GM21529 (cell line): Measurements from ENCODE around the gene PCNX2.

ENCODE experiments used
- ATAC-seq: cut with Tn5 transposase; IDR thresholded peaks from one replicate; pipeline ENCODE4 v1.9.1; 2021; ENCODE audit not compliant: unreplicated experiment

PCNX2 gene

GRCh38 chr1:233079574-233079973, 216.0 kb downstream of the PCNX2 start:
- no peak for ATAC-seq

DNA sequence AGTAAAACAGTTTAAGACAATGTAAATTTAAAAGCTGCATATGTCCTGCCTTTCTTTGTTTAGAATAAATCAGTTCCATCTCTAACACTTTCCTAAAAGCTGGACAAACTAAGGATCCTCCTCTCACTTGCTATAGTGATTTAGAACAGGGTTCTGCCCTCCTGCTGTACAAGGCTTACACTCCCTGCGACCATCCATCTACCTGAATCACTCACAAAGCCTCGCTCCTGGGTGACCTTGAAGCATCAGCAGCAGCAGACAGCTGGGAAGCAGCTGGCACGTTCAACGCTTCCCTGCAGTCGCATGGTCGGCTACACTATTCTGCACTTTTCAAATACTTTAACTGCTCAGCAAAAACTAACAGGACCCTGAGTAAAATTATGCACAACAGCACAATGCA, 217.1 kb downstream of the PCNX2 start:
- ATAC-seq, result no peak

GRCh38 chr1:233075915-233076295, 219.6 kb downstream of the PCNX2 start:
- no peak for ATAC-seq

- ATAC-seq, result no peak
These were observed 229.4 kb downstream of the PCNX2 start for GRCh38 chr1:233066087-233066486.

DNA sequence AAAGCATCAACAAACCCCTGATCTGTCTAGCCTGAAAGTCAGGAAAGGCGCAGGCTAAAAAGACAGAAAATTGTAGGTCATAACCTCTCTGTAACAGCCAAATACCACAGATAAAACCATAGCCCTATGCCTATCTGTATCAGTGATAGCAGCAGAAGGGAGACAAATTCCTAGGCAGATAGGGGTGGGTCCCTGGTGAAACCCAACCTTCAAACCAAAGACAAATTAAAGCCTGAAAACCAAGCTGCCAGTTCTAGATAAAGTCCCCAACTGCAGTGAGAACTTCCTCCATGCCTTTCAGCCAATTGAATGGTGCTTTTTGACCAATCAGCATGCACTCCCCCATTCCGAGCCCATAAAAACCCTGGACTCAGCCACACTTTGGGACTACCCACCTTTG, 229.8 kb downstream of the PCNX2 start:
- no peak for ATAC-seq

GRCh38 chr1:233064988-233065387, 230.5 kb downstream of the PCNX2 start:
- ATAC-seq, result no peak

GRCh38 chr1:233063462-233063861, 232.1 kb downstream of the PCNX2 start:
- ATAC-seq, result no peak

GRCh38 chr1:233061265-233061664, 234.3 kb downstream of the PCNX2 start:
- ATAC-seq, result no peak

DNA sequence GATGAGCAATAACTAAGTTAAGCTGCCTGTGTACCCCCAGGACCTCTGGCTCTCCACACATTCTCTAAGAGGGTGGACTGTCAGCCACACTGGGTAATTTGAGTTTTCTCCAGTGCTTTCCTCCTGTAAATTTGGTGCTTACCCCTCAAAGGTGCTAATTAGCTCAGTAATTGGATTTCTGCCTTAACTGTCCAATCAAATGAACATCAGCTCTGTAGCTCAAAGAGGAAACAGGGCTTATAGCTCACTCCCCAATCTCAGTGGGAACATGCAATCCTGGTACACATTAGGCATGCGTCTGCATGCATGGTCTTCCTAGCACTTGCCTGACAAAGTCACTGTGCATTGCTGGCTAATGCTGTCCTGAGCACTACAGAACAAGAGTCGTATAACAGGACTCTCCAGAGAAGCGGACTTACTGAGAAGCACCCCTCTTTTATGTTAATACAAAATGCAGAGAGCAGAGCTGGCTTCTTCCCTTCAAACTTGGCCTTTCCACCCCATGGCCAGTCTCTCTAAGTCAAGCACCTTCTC, 235.0 kb downstream of the PCNX2 start:
- ATAC-seq, result no peak

DNA sequence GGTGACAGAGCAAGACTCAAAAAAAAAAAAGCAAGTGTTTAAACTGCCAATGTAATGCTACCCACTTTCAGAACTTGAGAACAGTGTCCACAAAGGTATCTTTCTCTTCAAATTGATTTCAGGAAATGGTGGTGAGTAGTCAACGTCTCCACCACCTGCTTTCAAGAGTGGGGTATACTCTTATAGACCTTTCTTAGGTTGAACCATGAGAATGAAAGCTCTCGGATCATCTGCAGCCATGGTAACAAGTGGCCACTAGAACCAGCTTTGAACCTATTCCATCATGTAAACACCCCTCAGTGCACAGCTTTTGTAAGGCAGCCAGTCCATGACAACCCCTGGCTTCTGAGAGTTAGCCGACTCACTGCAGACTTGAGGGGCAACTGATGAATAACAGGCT, 237.7 kb downstream of the PCNX2 start:
- ATAC-seq, result no peak

DNA sequence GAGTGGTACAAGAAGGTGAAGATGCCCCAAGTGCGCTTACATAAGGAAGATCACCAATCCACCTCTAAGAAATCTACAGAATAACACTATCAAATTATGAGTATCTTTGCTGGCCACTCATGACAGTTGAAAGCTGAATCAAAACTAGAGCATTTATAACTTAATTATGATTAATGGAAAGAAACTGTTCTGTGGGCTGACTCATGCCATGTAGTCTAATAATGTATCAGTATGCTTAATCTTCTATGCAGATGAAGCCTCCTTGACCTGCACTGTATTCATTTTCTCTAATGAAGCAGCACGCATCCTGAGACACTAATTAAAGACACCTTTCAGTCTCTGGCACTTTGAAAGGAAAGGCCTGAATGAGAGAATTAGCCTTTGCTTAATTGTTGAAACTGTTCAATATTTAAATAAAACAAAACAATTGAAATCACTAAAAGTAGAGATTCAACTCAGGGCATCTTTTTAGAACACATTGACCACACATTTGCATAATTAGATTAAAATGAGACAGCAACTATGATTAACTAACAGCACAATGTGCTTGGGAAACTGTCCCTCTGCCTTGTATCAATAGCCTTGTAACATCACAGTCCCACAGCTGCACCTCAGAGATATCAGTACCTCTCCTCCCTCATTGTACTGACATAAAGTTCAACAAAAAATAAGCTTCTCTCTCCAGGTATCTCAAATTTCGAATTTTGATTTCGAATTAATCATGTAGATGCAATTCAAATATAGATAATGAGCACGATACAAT, 239.5 kb downstream of the PCNX2 start:
- no peak for ATAC-seq

GRCh38 chr1:233045588-233045987, 249.9 kb downstream of the PCNX2 start:
- no peak for ATAC-seq

DNA sequence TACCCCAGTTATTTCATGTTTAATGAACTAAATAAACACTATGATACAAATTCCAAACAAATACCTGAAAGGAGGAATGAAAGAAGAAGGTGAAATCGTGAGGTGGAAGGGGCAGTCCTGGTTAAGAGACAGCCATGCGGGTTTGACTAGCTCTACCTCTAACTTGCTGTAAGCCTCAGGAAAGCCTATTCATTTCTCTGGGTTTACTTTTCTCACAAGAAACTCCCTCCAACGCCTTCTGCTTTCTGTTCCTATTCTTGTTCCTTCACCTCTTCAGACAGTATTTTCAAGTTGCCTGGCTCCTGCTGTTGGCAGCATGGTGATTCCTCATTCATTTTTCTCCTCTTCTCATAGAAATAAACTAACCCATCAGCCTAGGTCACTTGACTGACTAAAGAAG, 252.7 kb downstream of the PCNX2 start:
- peak; percentile 77 for ATAC-seq

- ATAC-seq, result no peak
These were observed 255.0 kb downstream of the PCNX2 start for GRCh38 chr1:233040494-233040893.

- no peak for ATAC-seq
These were observed 256.9 kb downstream of the PCNX2 start for GRCh38 chr1:233038581-233038980.

DNA sequence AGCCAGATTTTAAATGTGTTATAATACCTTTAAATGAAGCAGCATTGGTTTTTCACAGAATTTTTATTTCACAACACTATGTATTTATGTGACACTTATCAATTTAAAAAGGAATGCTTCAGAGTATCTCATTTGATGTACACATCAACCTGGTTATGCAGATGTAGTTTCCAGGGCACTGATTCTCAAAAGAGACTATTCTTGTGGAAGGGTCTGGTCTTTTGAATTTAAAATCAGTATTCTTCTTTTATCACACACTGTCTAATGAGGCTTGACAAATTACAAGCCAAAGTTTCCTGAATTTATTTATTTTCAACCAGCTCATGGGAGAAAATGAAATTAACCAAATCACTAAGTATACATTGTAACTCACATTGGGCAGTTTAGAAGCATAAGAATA, 257.7 kb downstream of the PCNX2 start:
- no peak for ATAC-seq

- ATAC-seq, result no peak
These were observed 260.7 kb downstream of the PCNX2 start for GRCh38 chr1:233034836-233035235.

GRCh38 chr1:233033361-233033760, 262.2 kb downstream of the PCNX2 start:
- ATAC-seq, result no peak

DNA sequence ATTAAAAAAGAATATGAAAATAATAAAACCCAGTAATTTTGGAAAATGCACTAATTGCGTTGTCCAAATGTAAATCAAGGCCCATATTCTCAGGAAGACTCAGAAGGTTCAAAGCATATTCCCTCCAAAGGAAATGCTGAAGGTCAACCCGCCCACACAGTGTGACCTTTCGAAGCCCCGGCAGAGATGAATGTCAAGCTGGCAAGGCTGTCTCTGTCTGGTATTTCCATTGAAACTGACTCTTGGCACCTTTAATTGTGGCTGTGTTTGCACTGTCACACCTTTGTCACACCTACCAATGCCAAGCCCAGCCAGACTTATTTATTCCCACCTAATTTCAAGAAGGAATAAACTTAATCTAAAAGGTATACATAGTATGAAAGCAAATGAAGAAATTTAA, 262.6 kb downstream of the PCNX2 start:
- no peak for ATAC-seq

DNA sequence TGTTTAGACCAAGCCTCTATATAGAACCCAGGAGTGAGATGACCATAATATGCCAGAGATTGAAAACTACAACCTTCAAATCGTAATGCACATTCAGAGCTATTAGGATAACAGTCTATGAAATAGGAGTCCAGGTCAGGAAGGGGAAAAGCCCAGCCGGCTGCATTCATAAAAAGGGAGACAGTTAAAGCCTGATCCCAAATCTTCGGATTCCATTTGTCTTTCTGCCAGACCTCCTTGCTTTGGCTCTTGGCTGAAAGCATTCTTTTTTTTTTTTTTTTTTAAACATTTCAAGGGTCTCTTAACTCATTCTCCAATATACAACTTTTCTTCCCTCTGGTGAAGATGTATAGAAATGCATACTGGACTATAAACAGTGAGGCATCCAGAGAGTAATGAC, 264.0 kb downstream of the PCNX2 start:
- ATAC-seq, result no peak

GRCh38 chr1:233027046-233027445, 268.5 kb downstream of the PCNX2 start:
- ATAC-seq, result no peak

GRCh38 chr1:233025567-233025966, 270.0 kb downstream of the PCNX2 start:
- no peak for ATAC-seq

DNA sequence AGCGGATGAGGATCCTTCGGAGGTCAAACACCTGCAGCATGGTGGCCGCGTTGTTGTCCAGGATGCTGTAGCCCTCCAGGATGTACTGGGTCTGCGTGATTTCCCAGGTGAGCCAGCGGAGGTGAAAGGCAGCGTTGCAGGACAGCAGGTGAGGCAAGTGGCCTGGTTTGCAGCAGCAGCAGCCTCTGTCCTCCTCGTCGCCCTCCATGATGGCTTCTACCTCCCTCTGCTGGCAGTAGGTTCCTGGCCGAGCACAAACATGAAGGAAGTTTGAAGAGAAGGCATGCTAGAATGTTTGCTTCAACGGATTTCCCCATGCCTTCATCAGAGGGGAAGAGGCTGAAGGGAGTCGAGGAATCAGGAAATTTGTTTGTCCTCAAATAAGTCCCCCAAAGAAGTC, 270.4 kb downstream of the PCNX2 start:
- no peak for ATAC-seq
